T-helper 2 cell treated with Interferon-gamma antibody and Interleukin-4, amounts not matched to agents 5 μg/mL and 100 μg/mL, for 36 hours (primary cell): ENCODE data around the gene SLC22A5.
A peak's percentile ranks its signal among the peaks of the same experiment; 100 is the strongest.

ENCODE experiments used
- DNase-seq: peaks from one replicate; pipeline ENCODE4 v3.0.0; 2021; ENCODE audit warnings: low spot score
- H3K27ac Mint-ChIP-seq: one replicate; pipeline ENCODE4 v1.8.0; 2021; ENCODE audit warnings: mild to moderate bottlenecking, mixed read lengths
- H3K27me3 Mint-ChIP-seq: one replicate; pipeline ENCODE4 v1.8.0; 2021; ENCODE audit warnings: low read depth, mixed read lengths
- H3K36me3 Mint-ChIP-seq: one replicate; pipeline ENCODE4 v1.8.0; 2021; ENCODE audit warnings: low read depth, mixed read lengths
- H3K4me1 Mint-ChIP-seq: one replicate; pipeline ENCODE4 v1.8.0; 2021; ENCODE audit warnings: low read depth, mixed read lengths
- H3K4me3 Mint-ChIP-seq: one replicate; pipeline ENCODE4 v1.8.0; 2022; ENCODE audit warnings: mild to moderate bottlenecking, moderate library complexity, mixed read lengths
- H3K9me3 Mint-ChIP-seq: one replicate; pipeline ENCODE4 v1.8.0; 2021; ENCODE audit warnings: mixed read lengths

SLC22A5 gene

GRCh38 chr5:132369474-132370180 is at the start of gene SLC22A5:
Gene SLC22A5 (plus strand): TSS chr5:132369710. CDS start chr5:132369973, 263 bp downstream.
- no peaks in the 10 kb centered on the region for H3K9me3 Mint-ChIP-seq
- H3K4me1 Mint-ChIP-seq = peaks cover 20% of the 10 kb centered on the region
- H3K27ac Mint-ChIP-seq = no peak within 1 kb of the TSS
- peak within 1 kb of the TSS; percentile 81 for H3K4me3 Mint-ChIP-seq
- peak; percentile 73 for DNase-seq
- peaks cover 2% of the 10 kb centered on the region for H3K27me3 Mint-ChIP-seq
- no peaks in the 10 kb centered on the region for H3K36me3 Mint-ChIP-seq

- DNase-seq = no peak
- H3K27me3 Mint-ChIP-seq = no peaks in the 10 kb centered on the region
- H3K36me3 Mint-ChIP-seq = no peaks in the 10 kb centered on the region
- no peaks in the 10 kb centered on the region for H3K9me3 Mint-ChIP-seq
- no peaks in the 10 kb centered on the region for H3K4me1 Mint-ChIP-seq
- no peak overlapping the region for H3K27ac Mint-ChIP-seq
- no peak overlapping the region for H3K4me3 Mint-ChIP-seq
Measured at GRCh38 chr5:132319975-132320374, 49.5 kb upstream of the SLC22A5 start.

- H3K4me3 Mint-ChIP-seq = no peak overlapping the region
- no peaks in the 10 kb centered on the region for H3K9me3 Mint-ChIP-seq
- no peaks in the 10 kb centered on the region for H3K36me3 Mint-ChIP-seq
- no peaks in the 10 kb centered on the region for H3K4me1 Mint-ChIP-seq
- no peak overlapping the region for H3K27ac Mint-ChIP-seq
- no peak for DNase-seq
- H3K27me3 Mint-ChIP-seq = no peaks in the 10 kb centered on the region
Measured at GRCh38 chr5:132321109-132321721, 48.3 kb upstream of the SLC22A5 start.

GRCh38 chr5:132322266-132322665 is 47.2 kb upstream of the SLC22A5 start:
- Mint-ChIP-seq H3K9me3 (no peaks in the 10 kb centered on the region), H3K27ac (no peak overlapping the region), H3K4me1 (no peaks in the 10 kb centered on the region), H3K27me3 (no peaks in the 10 kb centered on the region), H3K4me3 (no peak overlapping the region), H3K36me3 (no peaks in the 10 kb centered on the region)
- DNase-seq = no peak

GRCh38 chr5:132323202-132323601 is 46.3 kb upstream of the SLC22A5 start:
- peaks cover 3% of the 10 kb centered on the region for H3K4me1 Mint-ChIP-seq
- no peak overlapping the region for H3K4me3 Mint-ChIP-seq
- no peaks in the 10 kb centered on the region for H3K9me3 Mint-ChIP-seq
- no peaks in the 10 kb centered on the region for H3K36me3 Mint-ChIP-seq
- no peak for DNase-seq
- no peak overlapping the region for H3K27ac Mint-ChIP-seq
- H3K27me3 Mint-ChIP-seq = no peaks in the 10 kb centered on the region

GRCh38 chr5:132325691-132326090 is 43.8 kb upstream of the SLC22A5 start:
- Mint-ChIP-seq H3K36me3 (no peaks in the 10 kb centered on the region), H3K4me1 (peaks cover 3% of the 10 kb centered on the region), H3K9me3 (no peaks in the 10 kb centered on the region), H3K4me3 (no peak overlapping the region), H3K27ac (no peak overlapping the region), H3K27me3 (no peaks in the 10 kb centered on the region)
- no peak for DNase-seq

- H3K27me3 Mint-ChIP-seq = no peaks in the 10 kb centered on the region
- no peak overlapping the region for H3K4me3 Mint-ChIP-seq
- no peaks in the 10 kb centered on the region for H3K36me3 Mint-ChIP-seq
- H3K4me1 Mint-ChIP-seq = peaks cover 3% of the 10 kb centered on the region
- H3K27ac Mint-ChIP-seq = no peak overlapping the region
- DNase-seq = no peak
- no peaks in the 10 kb centered on the region for H3K9me3 Mint-ChIP-seq
Measured at GRCh38 chr5:132327252-132327955, 42.1 kb upstream of the SLC22A5 start.

GRCh38 chr5:132334812-132335211 is 34.7 kb upstream of the SLC22A5 start:
- Mint-ChIP-seq H3K9me3 (no peaks in the 10 kb centered on the region), H3K4me1 (peaks cover 3% of the 10 kb centered on the region), H3K27me3 (no peaks in the 10 kb centered on the region), H3K4me3 (no peak overlapping the region), H3K36me3 (no peaks in the 10 kb centered on the region), H3K27ac (no peak overlapping the region)
- no peak for DNase-seq

GRCh38 chr5:132335402-132335801 is 34.1 kb upstream of the SLC22A5 start:
- H3K36me3 Mint-ChIP-seq = no peaks in the 10 kb centered on the region
- H3K4me3 Mint-ChIP-seq = no peak overlapping the region
- peaks cover 3% of the 10 kb centered on the region for H3K4me1 Mint-ChIP-seq
- no peak for DNase-seq
- no peak overlapping the region for H3K27ac Mint-ChIP-seq
- no peaks in the 10 kb centered on the region for H3K27me3 Mint-ChIP-seq
- no peaks in the 10 kb centered on the region for H3K9me3 Mint-ChIP-seq

- no peak for DNase-seq
- Mint-ChIP-seq H3K27ac (no peak overlapping the region), H3K4me1 (peaks cover 3% of the 10 kb centered on the region), H3K27me3 (no peaks in the 10 kb centered on the region), H3K36me3 (no peaks in the 10 kb centered on the region), H3K4me3 (no peak overlapping the region), H3K9me3 (no peaks in the 10 kb centered on the region)
Measured at GRCh38 chr5:132339502-132339901, 30.0 kb upstream of the SLC22A5 start.

- Mint-ChIP-seq H3K27me3 (peaks cover 3% of the 10 kb centered on the region), H3K27ac (no peak overlapping the region), H3K4me1 (no peaks in the 10 kb centered on the region), H3K9me3 (no peaks in the 10 kb centered on the region), H3K4me3 (no peak overlapping the region), H3K36me3 (no peaks in the 10 kb centered on the region)
- DNase-seq = no peak
Measured at GRCh38 chr5:132342291-132343180, 27.0 kb upstream of the SLC22A5 start.

GRCh38 chr5:132344775-132345514 is 24.6 kb upstream of the SLC22A5 start:
- Mint-ChIP-seq H3K4me3 (no peak overlapping the region), H3K27me3 (peaks cover 3% of the 10 kb centered on the region), H3K27ac (no peak overlapping the region)

GRCh38 chr5:132353486-132353995 is 16.0 kb upstream of the SLC22A5 start:
- H3K4me3 Mint-ChIP-seq = no peak overlapping the region
- no peak for DNase-seq
- H3K27ac Mint-ChIP-seq = no peak overlapping the region
- no peaks in the 10 kb centered on the region for H3K9me3 Mint-ChIP-seq
- no peaks in the 10 kb centered on the region for H3K36me3 Mint-ChIP-seq
- H3K27me3 Mint-ChIP-seq = peaks cover 12% of the 10 kb centered on the region
- H3K4me1 Mint-ChIP-seq = no peaks in the 10 kb centered on the region

More at GRCh38 chr5:132344775-132345514, 24.6 kb upstream of the SLC22A5 start:
- no peaks in the 10 kb centered on the region for H3K9me3 Mint-ChIP-seq
- H3K4me1 Mint-ChIP-seq = no peaks in the 10 kb centered on the region
- no peak for DNase-seq
- no peaks in the 10 kb centered on the region for H3K36me3 Mint-ChIP-seq
